T-helper 2 cell treated with Interferon-gamma antibody and Interleukin-4, amounts not matched to agents 100 ng/mL and 5 ng/mL, for 36 hours (primary cell): ENCODE measurements around the gene LHX5. TPM values are rescaled to one million over a fixed set of nuclear protein-coding genes. Genes with fewer than 3 reads are reported as not detected.

Experiments used
- intact Hi-C: fragments of 100-400 bp; cut with micrococcal nuclease; formaldehyde crosslinking; loops from one replicate; pipeline ENCODE4 v1.15.1; 2023
- total RNA-seq: library from RNA; stranded (reverse); gene quantifications from 2 replicates; pipeline ENCODE4 v1.2.3, GENCODE V29; 2022

The LHX5 gene
- total RNA-seq, 1 donor from 2014 or later = not detected

GRCh38 chr12:113418213-113418879, 53.3 kb downstream of the LHX5 start:
- intact Hi-C loops = no loop called here

GRCh38 chr12:113416091-113416754, 55.4 kb downstream of the LHX5 start:
- intact Hi-C loops = no loop called here

GRCh38 chr12:113414519-113415038, 57.1 kb downstream of the LHX5 start:
- intact Hi-C loops = no loop called here

- intact Hi-C loops = no loop called here
Measured at GRCh38 chr12:113413488-113413939, 58.2 kb downstream of the LHX5 start.

Other genes starting within 250 kb of the LHX5 start
- gene SLC8B1, start 136.8 kb downstream of the LHX5 start, total RNA-seq = 27.6 and 28.9 TPM in 2 replicates
- 12.1 and 12.5 TPM in 2 replicates for gene PLBD2, start 113.3 kb downstream of the LHX5 start, total RNA-seq
- not detected in 2 replicates for gene SDS, start 68.0 kb downstream of the LHX5 start, total RNA-seq
- 0.57 and 0.89 TPM in 2 replicates for gene SDSL, start 49.5 kb downstream of the LHX5 start, total RNA-seq